Skeletal muscle tissue (tissue), 4 donors: Measurements from ENCODE around the gene L3MBTL1. TPM values are rescaled to one million over a fixed set of nuclear protein-coding genes. Genes with fewer than 3 reads are reported as not detected.

Source experiments
- H3K27ac ChIP-seq: one replicate; pipeline ENCODE4 v1.7.0; 2013; ENCODE audit warnings: mild to moderate bottlenecking, low read depth, low read length, inconsistent platforms
- H3K27me3 ChIP-seq, 3 donors: one replicate each; pipeline ENCODE4 v1.7.0; 2013; ENCODE audit warnings: low read length in 3 of 3; ENCODE audit not compliant: control insufficient read depth in 3 of 3, insufficient read depth in 3 of 3
- H3K36me3 ChIP-seq, 3 donors: one replicate each; pipeline ENCODE4 v1.7.0; 2013; ENCODE audit warnings: low read length in 3 of 3; ENCODE audit not compliant: control insufficient read depth in 3 of 3, insufficient read depth in 3 of 3
- H3K4me1 ChIP-seq, 3 donors: one replicate each; pipeline ENCODE4 v1.7.0; 2013; ENCODE audit warnings: low read length in 3 of 3, mild to moderate bottlenecking in 3 of 3; ENCODE audit not compliant: control insufficient read depth in 3 of 3, insufficient read depth in 3 of 3
- H3K4me3 ChIP-seq, 3 donors: one replicate each; pipeline ENCODE4 v1.7.0; 2013; ENCODE audit warnings: low read length in 3 of 3
- H3K9ac ChIP-seq, 3 donors: one replicate each; pipeline ENCODE4 v1.7.0; 2013; ENCODE audit warnings: low read length in 3 of 3, mild to moderate bottlenecking in 3 of 3, moderate library complexity in 2 of 3, low read depth in 1 of 3
- H3K9me3 ChIP-seq, 3 donors: one replicate each; pipeline ENCODE4 v1.7.0; 2013; ENCODE audit warnings: low read length in 3 of 3; ENCODE audit not compliant: control insufficient read depth in 3 of 3
- total RNA-seq: library from RNA; depleted of rRNA; stranded (reverse); fragments of >200 nt; gene quantifications from one replicate; pipeline ENCODE4 v1.2.3, GENCODE V29; 2014
- donor health status: Osteomylitis.

The L3MBTL1 gene
- total RNA-seq, 1 donor from 2014 or later: 7.8 TPM

DNA sequence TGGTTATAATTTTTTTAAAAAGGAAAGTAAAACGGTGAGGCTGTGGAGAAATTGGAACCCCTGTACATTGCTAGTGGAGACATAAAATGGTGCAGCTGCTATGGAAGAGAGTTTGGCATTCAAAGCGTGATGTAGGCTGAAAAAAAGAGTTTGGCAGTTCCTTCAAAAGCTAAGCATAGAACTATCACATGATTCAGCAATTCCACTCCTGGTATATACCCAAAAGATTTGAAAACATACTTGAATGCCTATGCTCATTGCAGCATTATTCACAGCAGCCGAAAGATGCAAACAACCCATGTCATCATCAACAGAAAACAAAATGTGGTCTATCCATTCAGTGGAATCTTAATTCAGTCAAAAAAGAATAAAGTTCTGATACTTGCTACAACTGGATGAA, 46.9 kb downstream of the L3MBTL1 start:
- no peaks in the 10 kb centered on the region for H3K9me3 ChIP-seq
- peaks cover 0 to 2% (median 0%) of the 10 kb centered on the region in 3 donors for H3K36me3 ChIP-seq
- no peak overlapping the region for H3K9ac ChIP-seq
- H3K27ac ChIP-seq: no peak overlapping the region
- no peaks in the 10 kb centered on the region for H3K4me1 ChIP-seq
- H3K4me3 ChIP-seq: no peak overlapping the region
- no peaks in the 10 kb centered on the region for H3K27me3 ChIP-seq

DNA sequence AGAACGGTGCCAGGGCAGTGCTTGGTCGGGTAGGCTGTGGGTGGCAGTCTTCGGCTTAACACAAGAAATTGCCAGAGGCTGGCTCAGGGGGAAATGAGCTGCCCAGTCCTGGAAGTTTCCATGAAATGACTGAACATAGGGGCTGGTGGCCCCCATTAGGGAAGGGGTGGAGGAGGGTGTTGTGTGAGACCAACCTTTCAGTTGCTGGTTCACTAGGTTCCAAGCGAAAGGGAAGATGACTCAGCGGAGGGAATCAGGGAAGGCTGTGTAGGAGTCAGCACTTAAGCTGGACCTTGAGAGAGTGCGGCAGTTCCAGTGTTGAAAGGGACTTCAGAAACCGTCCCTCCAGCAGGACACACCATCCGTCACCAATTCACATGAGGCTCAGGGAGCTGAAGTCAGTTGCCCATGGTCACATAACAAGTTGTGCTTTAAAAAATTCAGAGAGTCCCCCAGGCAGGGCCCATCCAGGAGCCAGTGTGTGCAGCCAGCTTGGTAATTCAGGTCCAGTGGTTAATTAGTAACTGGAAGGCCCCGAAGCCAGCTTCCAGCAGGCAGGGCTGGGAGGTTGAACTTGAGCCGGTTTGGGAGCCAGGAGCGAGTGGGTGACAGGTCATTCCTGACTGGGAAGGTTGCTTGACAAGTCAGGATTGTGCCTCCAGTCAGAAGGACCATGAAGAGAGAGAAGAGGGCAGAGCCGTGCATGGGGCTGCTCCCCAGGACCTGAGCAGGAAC, 51.1 kb downstream of the L3MBTL1 start, which contains the start of gene SGK2:
TSS of gene SGK2 (plus strand) at position 616 of the 735 bp plus-strand sequence. CDS start 7,469 bp downstream, outside the sequence.
- Histone ChIP-seq H3K4me3 (no peak within 1 kb of the TSS), H3K9me3 (no peaks in the 10 kb centered on the region), H3K4me1 (no peaks in the 10 kb centered on the region), H3K27ac (no peak within 1 kb of the TSS), H3K9ac (no peak within 1 kb of the TSS), H3K27me3 (no peaks in the 10 kb centered on the region), H3K36me3 (no peaks in the 10 kb centered on the region)

DNA sequence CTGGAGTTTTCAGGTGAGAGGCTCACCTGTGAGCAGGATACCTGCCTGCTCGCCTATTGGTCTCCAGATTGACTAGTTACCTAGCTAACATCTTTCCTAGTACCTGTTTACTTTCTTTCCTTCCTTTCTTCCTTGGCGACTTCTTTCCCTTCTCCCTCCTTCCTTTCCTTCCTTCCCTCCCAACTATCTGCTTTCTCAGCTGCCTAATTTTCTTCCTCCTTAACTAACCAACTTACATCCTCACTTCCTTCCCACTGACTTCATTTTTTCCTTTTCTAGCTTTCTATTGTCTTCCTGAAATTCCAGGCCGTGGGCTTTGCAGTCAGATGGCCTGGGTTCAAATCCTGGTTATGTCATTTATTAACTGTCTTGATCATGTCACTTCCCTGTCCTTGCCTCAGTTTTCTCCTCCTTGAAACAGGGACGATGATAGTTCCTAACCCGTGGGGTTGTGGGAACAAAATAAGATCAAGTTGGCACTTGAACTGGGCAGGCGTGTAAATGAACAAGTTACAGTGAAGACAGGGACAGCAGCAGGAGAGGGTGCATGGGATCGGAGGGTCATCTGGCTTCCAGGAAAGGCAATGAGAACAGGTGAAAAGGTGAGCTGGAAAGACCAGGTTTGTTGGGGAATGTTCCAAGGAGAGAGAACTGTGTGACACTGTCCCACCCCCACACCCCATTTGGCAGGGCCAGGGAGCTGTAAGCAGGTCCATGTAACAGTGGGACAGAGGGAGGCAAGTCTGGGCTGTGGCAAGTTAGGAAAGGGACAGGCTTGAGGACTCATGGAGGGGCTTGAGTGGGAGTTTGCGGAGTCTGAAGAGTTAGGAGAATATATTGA, 51.9 kb downstream of the L3MBTL1 start:
- Histone ChIP-seq H3K36me3 (no peaks in the 10 kb centered on the region), H3K27me3 (no peaks in the 10 kb centered on the region), H3K4me3 (no peak overlapping the region), H3K9me3 (no peaks in the 10 kb centered on the region), H3K27ac (no peak overlapping the region), H3K4me1 (no peaks in the 10 kb centered on the region), H3K9ac (no peak overlapping the region)

DNA sequence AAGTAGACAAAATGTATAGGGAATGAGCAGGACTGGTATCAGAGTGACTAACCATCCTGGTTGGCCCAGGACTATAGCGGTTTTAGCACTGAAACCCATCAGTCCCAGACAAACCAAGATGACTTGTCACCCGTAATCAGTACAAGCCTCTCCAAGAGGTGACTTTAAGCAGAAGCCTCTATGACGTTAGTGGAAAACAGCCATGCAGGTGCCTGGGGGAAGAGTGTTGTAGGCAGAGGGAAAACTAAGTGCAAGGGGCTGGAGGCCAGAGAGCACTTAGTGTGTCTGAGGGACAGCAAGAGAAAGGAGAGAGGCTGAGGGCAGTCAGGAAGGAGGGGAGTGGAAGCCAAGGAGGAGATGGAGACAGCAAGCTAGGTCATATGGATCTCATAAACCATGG, 53.5 kb downstream of the L3MBTL1 start:
- H3K9ac ChIP-seq: no peak overlapping the region
- no peaks in the 10 kb centered on the region for H3K27me3 ChIP-seq
- H3K27ac ChIP-seq: no peak overlapping the region
- no peak overlapping the region for H3K4me3 ChIP-seq
- no peaks in the 10 kb centered on the region for H3K36me3 ChIP-seq
- no peaks in the 10 kb centered on the region for H3K4me1 ChIP-seq
- no peaks in the 10 kb centered on the region for H3K9me3 ChIP-seq

DNA sequence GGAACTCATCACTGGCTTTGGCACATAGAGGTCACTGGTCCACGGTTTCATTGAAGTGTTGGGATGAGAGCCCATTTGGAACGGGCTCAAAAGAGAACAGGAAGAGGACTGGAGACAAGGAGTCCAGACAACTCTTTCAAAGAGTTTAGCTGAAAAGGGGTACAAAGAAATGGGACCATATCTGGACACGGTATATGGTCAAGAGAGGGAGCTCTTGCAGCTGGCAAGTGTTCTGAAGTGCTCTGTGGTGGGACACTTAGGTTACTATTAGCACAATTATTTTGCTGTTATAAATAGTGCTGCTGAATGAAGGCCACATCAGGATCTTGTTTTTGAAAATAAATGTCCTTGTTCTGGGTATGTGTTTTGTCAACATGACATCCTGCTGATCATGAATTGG, 55.9 kb downstream of the L3MBTL1 start:
- Histone ChIP-seq H3K4me1 (no peaks in the 10 kb centered on the region), H3K27me3 (no peaks in the 10 kb centered on the region), H3K36me3 (no peaks in the 10 kb centered on the region), H3K9ac (no peak overlapping the region), H3K27ac (no peak overlapping the region), H3K4me3 (no peak overlapping the region), H3K9me3 (no peaks in the 10 kb centered on the region)

DNA sequence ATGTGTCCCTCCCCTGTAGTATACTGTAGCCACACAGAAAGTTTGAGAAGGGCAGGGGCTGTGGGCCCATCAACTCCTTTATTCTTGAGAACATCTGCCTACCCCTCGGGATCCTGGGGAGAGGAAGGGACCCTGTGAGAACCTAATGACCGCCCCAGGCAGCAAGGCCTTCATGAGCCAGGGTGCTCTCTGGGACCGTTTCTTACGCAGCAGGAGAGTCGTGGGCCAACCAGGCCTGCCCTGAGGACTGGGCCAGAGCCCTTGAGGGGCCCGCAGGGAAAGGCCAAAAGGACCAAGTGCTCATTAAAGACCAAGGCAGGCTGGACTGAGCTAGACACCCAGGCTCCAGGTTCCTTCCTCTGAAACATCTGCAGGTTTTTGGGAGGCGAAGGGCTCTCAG, 56.5 kb downstream of the L3MBTL1 start:
- Histone ChIP-seq H3K36me3 (no peaks in the 10 kb centered on the region), H3K9me3 (no peaks in the 10 kb centered on the region), H3K4me1 (no peaks in the 10 kb centered on the region), H3K4me3 (no peak overlapping the region), H3K27me3 (no peaks in the 10 kb centered on the region), H3K9ac (no peak overlapping the region), H3K27ac (no peak overlapping the region)

DNA sequence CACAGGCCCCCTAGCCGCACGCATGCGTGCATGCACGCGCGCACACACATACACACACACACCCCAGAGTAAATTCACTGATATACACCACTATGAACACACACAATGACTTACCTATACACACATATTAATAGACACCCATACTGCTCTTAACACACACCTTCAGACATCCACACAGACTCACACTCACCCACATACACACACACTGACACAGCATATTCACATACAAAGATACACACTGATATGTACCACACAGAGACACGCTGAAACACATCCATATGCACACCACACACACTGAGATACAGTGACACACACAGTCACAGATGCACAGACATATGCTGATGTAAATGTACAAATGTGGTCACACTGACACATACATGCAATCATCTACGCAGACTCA, 57.0 kb downstream of the L3MBTL1 start:
- Histone ChIP-seq H3K9ac (no peak overlapping the region), H3K27ac (no peak overlapping the region), H3K9me3 (no peaks in the 10 kb centered on the region), H3K27me3 (no peaks in the 10 kb centered on the region), H3K4me3 (no peak overlapping the region), H3K4me1 (no peaks in the 10 kb centered on the region), H3K36me3 (no peaks in the 10 kb centered on the region)

DNA sequence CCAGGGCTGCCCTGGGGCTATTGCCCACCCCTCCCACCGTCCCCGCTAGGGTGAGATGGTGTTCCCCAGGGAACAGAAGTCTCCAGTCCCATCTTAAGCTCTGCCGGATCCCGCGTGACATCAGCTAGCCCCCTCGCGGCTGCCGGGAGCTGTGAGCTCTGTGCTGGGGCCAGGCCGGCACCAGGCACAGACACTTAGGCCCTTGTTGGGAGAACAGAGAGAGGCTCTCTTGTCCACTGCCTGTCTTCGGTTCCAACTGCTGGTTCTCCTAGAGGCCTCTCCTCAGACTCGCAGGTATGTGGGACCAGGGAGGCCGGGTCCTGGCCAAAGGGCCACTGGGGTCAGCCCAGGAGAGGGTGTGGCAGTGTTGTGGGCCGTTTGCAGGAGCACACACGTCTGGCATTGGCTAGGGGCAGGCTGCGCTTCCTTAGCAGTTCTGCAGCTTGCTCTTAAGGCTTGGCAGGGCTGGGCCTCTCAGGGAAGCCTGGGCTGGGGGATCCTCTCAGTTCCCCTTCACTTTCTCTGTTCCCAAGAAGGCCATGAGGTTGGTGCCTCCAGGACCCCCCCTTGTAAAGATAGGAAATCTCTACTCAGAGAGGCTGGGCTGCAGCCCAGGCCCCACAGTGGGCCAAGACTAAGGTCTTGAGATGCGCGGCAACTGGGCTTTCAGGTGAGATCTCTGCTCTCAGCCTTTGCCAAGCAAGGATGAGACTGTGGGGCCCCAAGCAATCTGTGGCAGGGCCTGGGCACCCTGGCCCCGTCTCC, 57.7 kb downstream of the L3MBTL1 start:
- Histone ChIP-seq H3K4me1 (no peaks in the 10 kb centered on the region), H3K36me3 (no peaks in the 10 kb centered on the region), H3K27ac (no peak overlapping the region), H3K9me3 (no peaks in the 10 kb centered on the region), H3K4me3 (no peak overlapping the region), H3K9ac (no peak overlapping the region), H3K27me3 (no peaks in the 10 kb centered on the region)

DNA sequence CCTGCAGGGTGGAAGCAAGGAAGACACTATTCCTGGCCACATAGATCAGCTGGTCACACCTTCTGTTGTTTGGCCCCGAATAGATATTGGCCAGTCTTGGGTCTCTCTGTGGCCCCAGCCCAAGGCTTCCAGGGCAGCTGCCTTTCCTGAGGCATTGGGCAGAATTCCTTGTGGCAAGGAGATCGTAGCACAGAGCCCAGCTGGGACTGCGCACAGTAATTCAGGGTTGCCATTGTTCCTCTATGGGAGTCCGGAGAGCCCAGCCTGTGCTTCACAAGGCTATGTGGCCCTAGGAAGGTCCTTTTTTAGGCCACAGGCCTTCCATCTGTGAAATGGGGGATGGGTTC, 58.2 kb downstream of the L3MBTL1 start:
- Histone ChIP-seq H3K4me1 (no peaks in the 10 kb centered on the region), H3K36me3 (no peaks in the 10 kb centered on the region), H3K27ac (no peak overlapping the region), H3K9me3 (no peaks in the 10 kb centered on the region), H3K4me3 (no peak overlapping the region), H3K27me3 (no peaks in the 10 kb centered on the region), H3K9ac (no peak overlapping the region)

DNA sequence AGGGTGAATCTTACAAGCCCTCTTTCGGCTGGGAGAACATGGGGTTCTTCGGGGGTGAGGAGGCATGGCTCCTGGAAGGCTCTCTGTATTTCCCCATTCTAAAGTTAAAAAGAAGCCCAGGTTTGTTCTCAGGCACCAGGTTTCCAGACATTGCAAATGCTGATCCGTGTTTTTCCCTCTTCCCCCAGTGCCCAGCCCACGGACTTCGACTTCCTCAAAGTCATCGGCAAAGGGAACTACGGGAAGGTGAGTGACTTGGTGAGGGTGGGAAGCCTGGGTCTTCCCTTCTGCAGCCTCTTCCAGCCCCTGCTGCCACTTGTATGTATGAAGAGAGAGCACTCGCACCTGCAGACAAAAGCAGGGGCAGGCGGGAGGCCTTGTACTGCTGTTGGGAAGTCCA, 60.0 kb downstream of the L3MBTL1 start:
- Histone ChIP-seq H3K4me1 (no peaks in the 10 kb centered on the region), H3K27me3 (no peaks in the 10 kb centered on the region), H3K4me3 (no peak overlapping the region), H3K36me3 (no peaks in the 10 kb centered on the region), H3K9me3 (no peaks in the 10 kb centered on the region), H3K9ac (no peak overlapping the region), H3K27ac (no peak overlapping the region)
